GM18505 (cell line): Measurements from ENCODE around the gene ELFN2.

Experiments used
- ATAC-seq: cut with Tn5 transposase; IDR thresholded peaks from one replicate; pipeline ENCODE4 v1.9.1; 2021; ENCODE audit not compliant: unreplicated experiment
- POLR2A ChIP-seq: IDR thresholded peaks from 4 replicates; pipeline ENCODE4 v1.6.1; 2011; ENCODE audit warnings: borderline replicate concordance; ENCODE audit not compliant: insufficient read depth, insufficient read length; ENCODE audit errors: extremely low read depth

The ELFN2 gene

DNA sequence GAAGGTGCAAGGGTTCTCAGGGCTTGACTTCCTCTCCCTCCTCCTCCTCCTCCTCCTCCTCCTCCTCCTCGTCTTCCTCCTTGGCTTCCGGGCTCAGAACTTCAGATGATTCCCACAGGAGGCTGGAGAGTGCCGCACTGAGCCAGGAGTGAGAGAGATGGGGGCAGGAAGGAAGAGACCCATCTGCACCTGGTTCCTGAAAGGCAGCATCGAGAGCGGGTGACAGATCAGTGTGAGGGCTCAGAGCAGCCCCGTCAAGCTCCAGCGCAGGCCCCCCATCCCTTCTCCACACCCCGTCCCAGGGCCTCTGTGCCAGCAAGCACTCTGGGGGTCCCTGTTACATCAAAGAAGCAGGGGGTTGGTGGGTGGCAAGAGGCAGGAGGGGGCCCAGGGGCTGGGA, 51.5 kb downstream of the ELFN2 start:
- TF ChIP-seq POLR2A, result no peak
- ATAC-seq, result no peak

DNA sequence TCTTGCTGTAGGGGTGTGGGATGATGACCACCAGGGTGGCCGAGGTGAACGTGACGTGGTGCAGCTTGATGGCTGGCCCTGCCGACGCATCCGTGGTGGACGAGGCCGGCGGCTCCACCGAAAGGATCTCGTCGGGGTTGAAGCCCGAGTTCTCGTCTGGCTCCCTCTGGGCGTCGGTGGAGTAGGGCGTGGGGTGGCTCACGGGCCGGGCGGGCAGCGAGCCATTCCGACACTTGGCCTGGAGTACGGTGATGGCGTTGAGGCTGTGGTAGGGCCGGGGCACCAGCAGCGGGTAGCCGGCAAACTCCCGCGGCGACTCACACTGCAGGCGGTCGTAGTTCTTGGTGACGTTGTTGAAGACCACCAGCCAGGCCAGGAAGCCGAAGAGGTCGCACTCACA, 52.7 kb downstream of the ELFN2 start:
- no peak for TF ChIP-seq POLR2A
- ATAC-seq, result no peak

- no peak for TF ChIP-seq POLR2A
- ATAC-seq, result no peak
Measured at GRCh38 chr22:37373451-37373850, 53.8 kb downstream of the ELFN2 start.

DNA sequence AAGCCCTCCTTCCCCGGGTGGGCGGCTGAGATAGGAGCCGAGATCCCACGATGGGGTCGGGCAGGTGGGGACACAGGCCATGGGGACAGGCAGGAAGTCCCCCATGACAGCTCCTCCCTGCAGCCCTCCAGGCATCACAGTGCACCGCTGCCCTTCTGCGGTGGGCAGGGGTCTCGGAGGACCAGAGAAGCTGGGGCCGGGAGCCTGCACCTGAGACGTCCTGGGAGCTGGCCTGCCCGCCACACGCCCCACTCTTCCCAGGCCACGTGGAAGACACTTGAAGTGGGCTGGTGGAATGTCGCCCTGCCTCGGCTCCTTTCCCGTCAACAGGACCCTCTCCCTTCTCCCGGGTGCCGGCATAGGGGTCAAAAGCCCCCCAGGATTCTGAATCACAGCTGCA, 55.4 kb downstream of the ELFN2 start:
- no peak for ATAC-seq
- TF ChIP-seq POLR2A, result no peak

GRCh38 chr22:37371491-37371890, 55.8 kb downstream of the ELFN2 start:
- no peak for TF ChIP-seq POLR2A
- ATAC-seq, result no peak

- no peak for ATAC-seq
- TF ChIP-seq POLR2A, result no peak
Measured at GRCh38 chr22:37370306-37370979, 56.8 kb downstream of the ELFN2 start.

- no peak for ATAC-seq
- TF ChIP-seq POLR2A, result no peak
Measured at GRCh38 chr22:37369483-37369882, 57.8 kb downstream of the ELFN2 start.

DNA sequence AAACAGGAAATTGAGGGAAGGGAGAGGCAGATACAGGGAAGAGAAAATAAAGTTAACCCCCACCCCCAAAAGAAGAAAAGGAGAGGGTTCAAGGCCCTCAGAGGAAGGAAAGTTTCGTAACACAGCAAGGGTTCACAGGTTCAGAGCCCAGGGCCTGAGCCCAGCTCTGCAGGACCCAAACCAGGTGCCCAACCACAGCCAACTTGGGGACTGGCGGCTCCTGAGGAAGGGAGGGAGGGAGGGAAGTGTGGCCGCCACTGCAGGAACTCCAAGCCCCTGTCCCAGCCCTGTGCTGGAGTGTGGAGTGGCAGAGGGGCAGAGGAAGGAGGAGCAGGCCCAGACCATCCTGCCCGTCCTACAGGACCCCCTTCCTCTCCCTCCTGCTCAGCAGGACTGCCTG, 59.2 kb downstream of the ELFN2 start:
- no peak for ATAC-seq
- no peak for TF ChIP-seq POLR2A

DNA sequence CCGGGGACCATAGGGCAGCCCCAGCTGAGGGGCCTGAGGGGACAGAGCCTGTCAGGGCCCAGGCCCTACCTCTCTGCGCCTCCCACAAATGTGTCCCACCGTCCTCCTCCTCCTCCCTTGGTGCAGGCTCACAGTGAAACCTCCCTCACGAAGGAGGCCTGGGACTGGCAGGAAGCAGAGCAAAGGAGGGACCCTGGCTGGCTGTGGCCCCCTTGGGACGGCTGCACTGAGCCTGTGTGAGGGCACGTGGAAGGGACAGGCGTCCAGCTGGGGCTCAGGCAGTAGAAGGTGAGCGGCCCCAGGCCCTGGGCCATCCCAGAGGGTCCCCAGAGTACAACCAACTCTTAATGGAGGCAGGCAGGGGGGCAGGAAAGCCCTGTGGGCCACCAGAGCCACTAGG, 60.7 kb downstream of the ELFN2 start:
- no peak for ATAC-seq
- no peak for TF ChIP-seq POLR2A

- no peak for ATAC-seq
- TF ChIP-seq POLR2A, result no peak
Measured at GRCh38 chr22:37365950-37366349, 61.3 kb downstream of the ELFN2 start.

DNA sequence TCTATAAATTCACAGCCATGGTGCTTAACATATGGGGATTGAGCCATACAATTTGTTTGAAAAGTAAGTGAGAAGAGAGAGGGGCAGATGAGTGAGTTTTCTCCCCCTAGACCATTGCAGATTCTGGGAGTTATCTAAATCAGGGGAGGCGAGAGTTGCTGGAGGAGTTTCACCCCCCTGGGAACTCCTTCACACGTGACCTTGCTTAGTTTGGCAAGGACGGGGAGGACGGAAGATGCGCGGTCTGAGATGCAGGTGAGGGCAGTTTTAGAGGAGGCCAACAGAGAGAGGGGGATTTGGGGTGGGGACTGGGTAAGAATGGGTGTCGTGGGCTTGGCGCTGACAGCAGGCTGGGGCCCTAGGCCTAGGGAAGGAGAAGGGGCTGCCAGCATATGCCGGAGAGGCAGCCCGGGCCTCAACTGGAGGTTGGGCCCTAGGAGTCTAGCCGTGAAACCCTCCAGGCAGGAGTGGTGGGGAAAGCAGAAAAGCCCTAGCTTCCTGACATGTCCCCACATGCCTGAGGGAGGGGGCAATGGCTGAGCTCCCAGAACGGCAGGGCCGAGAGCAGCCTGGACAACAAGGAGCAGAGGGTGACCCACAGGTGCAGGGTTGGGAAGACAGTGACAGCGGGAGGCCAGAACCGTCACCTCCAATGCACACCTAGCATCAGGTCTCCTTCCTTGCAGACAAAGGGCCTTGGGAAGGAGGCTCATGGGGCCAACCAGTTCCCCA, 63.9 kb downstream of the ELFN2 start:
- TF ChIP-seq POLR2A, result no peak

GRCh38 chr22:37362621-37363020, 64.7 kb downstream of the ELFN2 start:
- no peak for TF ChIP-seq POLR2A

More for the DNA sequence above, 63.9 kb downstream of the ELFN2 start:
- ATAC-seq, result no peak

DNA sequence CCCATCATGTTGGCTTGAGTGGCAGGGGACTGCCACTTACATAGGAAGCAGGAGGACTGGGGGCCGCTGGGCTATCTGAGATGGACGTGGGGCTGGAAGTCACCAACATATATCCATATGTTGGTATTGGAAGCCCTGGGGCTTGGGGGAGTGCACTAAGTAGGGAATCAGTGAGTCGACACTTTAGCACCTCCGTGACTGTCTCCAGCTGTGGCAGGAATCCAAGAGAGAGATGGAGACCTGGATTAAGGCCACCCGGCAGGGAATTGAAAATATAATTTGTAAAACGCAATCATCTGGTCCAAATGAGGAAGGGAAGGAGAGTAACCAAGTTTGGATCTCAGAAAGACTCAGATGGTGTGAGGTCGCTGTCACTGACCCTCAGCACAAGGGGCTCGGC, 68.4 kb downstream of the ELFN2 start:
- no peak for ATAC-seq
- TF ChIP-seq POLR2A, result no peak

More at GRCh38 chr22:37362621-37363020, 64.7 kb downstream of the ELFN2 start:
- no peak for ATAC-seq

DNA sequence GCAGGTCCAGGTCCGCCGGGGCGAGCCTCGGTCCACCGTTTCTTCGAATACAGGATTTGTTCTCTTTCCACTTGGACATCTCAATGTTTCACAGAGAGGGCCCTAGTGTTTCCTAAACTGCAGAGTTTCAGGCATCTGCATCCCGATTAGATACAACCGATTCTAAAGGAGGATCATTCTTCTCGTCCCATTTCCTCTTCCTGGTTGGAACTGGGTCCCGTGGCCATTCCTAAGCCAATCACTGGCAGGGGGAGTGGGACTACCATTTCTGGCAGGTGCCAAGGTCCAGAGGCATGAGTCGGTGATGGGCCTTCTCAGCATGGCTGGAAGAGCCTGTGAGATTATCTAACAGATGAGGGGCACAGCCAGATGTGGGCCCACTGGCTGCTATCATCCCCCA, 68.9 kb downstream of the ELFN2 start:
- no peak for TF ChIP-seq POLR2A
- no peak for ATAC-seq
